HepG2 (cell line): ENCODE results near the gene DAO. TPM values are rescaled to one million over a fixed set of nuclear protein-coding genes. Genes with fewer than 3 reads are reported as not detected.

Experiments used
- ATAC-seq: fragments of 200-7000 bp; cut with Tn5 transposase; 3 replicates; pipeline ENCODE4 v1.9.1; 2020; ENCODE audit warnings: mild to moderate bottlenecking, moderate library complexity
- BruUV-seq: library from RNA; stranded (reverse); fragments of 400-500 nt; replicated peaks from 2 replicates; lab custom pipeline; 2021; lab: Mats Ljungman, UMichigan
- CTCF ChIA-PET: fragments of 300-600 bp; formaldehyde crosslinking; extraction: SDS; loops from one replicate; lab custom pipeline; 2021; ENCODE audit warnings: low total read pairs, inconsistent platforms, low intra/inter-chr PET ratio; lab: Yijun Ruan, JAX
- POLR2A ChIA-PET: fragments of 350-600 bp; sonication (Branson Sonifier 250); formaldehyde crosslinking; loops from one replicate; lab custom pipeline; 2020; ENCODE audit warnings: antibody characterized with exemption, inconsistent platforms; lab: Yijun Ruan, JAX
- DNase-seq: peaks from one replicate; pipeline ENCODE4 v3.0.0-alpha.2; 2015; ENCODE audit warnings: low spot score
- FAIRE-seq: peaks from 3 replicates; lab custom pipeline; 2011; peaks lifted over from hg19 to GRCh38; lab: Jason Lieb, UNC
- H2AFZ ChIP-seq: one replicate; pipeline ENCODE4 v1.6.1; 2011; ENCODE audit warnings: low read length, inconsistent platforms
- H3K27ac ChIP-seq: fragments of 300-600 bp; 3 replicates; pipeline ENCODE4 v1.8.0; 2011; ENCODE audit warnings: mixed run types, mild to moderate bottlenecking, mixed read lengths, low read length, inconsistent platforms; ENCODE audit not compliant: insufficient read depth; ENCODE audit errors: extremely low read length
- H3K27me3 ChIP-seq, 2 experiments: fragments of 200-600 bp in 1 of 2; 2 replicates in 1 of 2; 3 replicates in 1 of 2; pipeline versions ENCODE4 v1.6.0 to v1.8.0; 2011; ENCODE audit warnings: low read length in 2 of 2, mild to moderate bottlenecking in 2 of 2, moderate library complexity in 2 of 2, inconsistent platforms in 1 of 2; ENCODE audit not compliant: insufficient read depth in 2 of 2, control insufficient read depth in 1 of 2
- H3K36me3 ChIP-seq, 2 experiments: fragments of 200-600 bp in 1 of 2; replicated peaks in 1 of 2; 2 replicates in 1 of 2; 3 replicates in 1 of 2; pipeline versions ENCODE4 v1.5.1 to v1.8.0; 2011; ENCODE audit warnings: low read length in 2 of 2, inconsistent platforms in 1 of 2; ENCODE audit not compliant: insufficient read depth in 2 of 2, control insufficient read depth in 1 of 2
- H3K4me1 ChIP-seq: 2 replicates; pipeline ENCODE4 v1.5.1; 2012; ENCODE audit warnings: low read length, inconsistent platforms; ENCODE audit not compliant: insufficient read depth
- H3K4me2 ChIP-seq: 2 replicates; pipeline ENCODE4 v1.6.0; 2011; ENCODE audit warnings: low read depth, low read length, inconsistent platforms
- H3K4me3 ChIP-seq, 3 experiments: fragments of 200-600 bp in 1 of 3; sonication (generic), shearing (Covaris generic) in 1 of 3; replicated peaks in 1 of 3; 2 replicates each; pipeline ENCODE4 v1.5.1; 2011 to 2016; ENCODE audit warnings: low read length in 3 of 3, inconsistent platforms in 2 of 3, low read depth in 2 of 3, mild to moderate bottlenecking in 2 of 3, control low read depth in 1 of 3, mixed read lengths in 1 of 3; ENCODE audit not compliant: insufficient read depth in 1 of 3
- H3K79me2 ChIP-seq: one replicate; pipeline ENCODE4 v1.6.1; 2011; ENCODE audit warnings: low read length, inconsistent platforms; ENCODE audit not compliant: insufficient read depth
- H3K9ac ChIP-seq: 2 replicates; pipeline ENCODE4 v1.6.0; 2011; ENCODE audit warnings: mild to moderate bottlenecking, low read depth, low read length, inconsistent platforms; ENCODE audit not compliant: insufficient read depth
- H3K9me3 ChIP-seq: 2 replicates; pipeline ENCODE4 v1.5.1; 2012; ENCODE audit warnings: mild to moderate bottlenecking, low read length
- H4K20me1 ChIP-seq: 2 replicates; pipeline ENCODE4 v1.6.0; 2011; ENCODE audit warnings: inconsistent platforms, mild to moderate bottlenecking, low read length, moderate library complexity; ENCODE audit not compliant: insufficient read depth
- BCL6 ChIP-seq: IDR thresholded peaks from 2 replicates; pipeline ENCODE4 v1.6.1; 2016; ENCODE audit warnings: missing genetic modification reagents, missing compliant biosample characterization
- FOXP1 ChIP-seq, 2 experiments: fragments of 450-650 bp in 1 of 2; IDR thresholded peaks; 2 replicates each; pipeline ENCODE4 v1.6.1; 2017 to 2018; ENCODE audit warnings: antibody characterized with exemption in 1 of 2
- NRL ChIP-seq: sonication (generic); formaldehyde crosslinking; IDR thresholded peaks from 2 replicates; pipeline ENCODE4 v1.5.0; 2020; ENCODE audit warnings: missing genetic modification reagents, mild to moderate bottlenecking, moderate library complexity, borderline replicate concordance
- PBX2 ChIP-seq: IDR thresholded peaks from 2 replicates; pipeline ENCODE4 v1.6.1; 2016; ENCODE audit warnings: control low read depth
- PLRG1 ChIP-seq: fragments of 450-650 bp; conservative IDR thresholded peaks from 2 replicates; pipeline ENCODE4 v1.6.1; 2016
- RFXANK ChIP-seq: IDR thresholded peaks from 2 replicates; pipeline ENCODE4 v1.6.1; 2016
- RXRB ChIP-seq: IDR thresholded peaks from 2 replicates; pipeline ENCODE4 v1.6.1; 2016; ENCODE audit warnings: borderline replicate concordance, missing genetic modification reagents, missing compliant biosample characterization
- SP5 ChIP-seq: IDR thresholded peaks from 2 replicates; pipeline ENCODE4 v1.6.1; 2016; ENCODE audit warnings: low read depth, borderline replicate concordance
- TBP ChIP-seq: sonication (generic); formaldehyde crosslinking; IDR thresholded peaks from 2 replicates; pipeline ENCODE4 v1.5.0; 2020; ENCODE audit warnings: missing genetic modification reagents
- THYN1 ChIP-seq: sonication (generic); formaldehyde crosslinking; IDR thresholded peaks from 2 replicates; pipeline ENCODE4 v1.8.1; 2023; ENCODE audit warnings: low read depth, mild to moderate bottlenecking, moderate library complexity, missing genetic modification reagents, borderline replicate concordance
- ZBTB10 ChIP-seq: sonication (generic); formaldehyde crosslinking; IDR thresholded peaks from 2 replicates; pipeline ENCODE4 v1.4.0; 2020; ENCODE audit warnings: missing genetic modification reagents, borderline replicate concordance
- ZNF484 ChIP-seq: sonication (generic); formaldehyde crosslinking; IDR thresholded peaks from 2 replicates; pipeline ENCODE4 v1.5.1; 2020; ENCODE audit warnings: mild to moderate bottlenecking, low read depth, missing genetic modification reagents, borderline replicate concordance
- ZNF761 ChIP-seq: sonication (generic); formaldehyde crosslinking; conservative IDR thresholded peaks from 2 replicates; pipeline ENCODE4 v1.4.0; 2020; ENCODE audit warnings: mild to moderate bottlenecking, missing genetic modification reagents
- ZNF878 ChIP-seq: sonication (generic); formaldehyde crosslinking; IDR thresholded peaks from 2 replicates; pipeline ENCODE4 v1.8.1; 2023; ENCODE audit warnings: mild to moderate bottlenecking, missing genetic modification reagents, moderate library complexity
- WGBS: methylation state at CpG from one replicate; pipeline ENCODE4 v1.1.6; 2017; ENCODE audit warnings: low lambda C conversion rate; 5-methylcytosine and 5-hydroxymethylcytosine counted together
- in situ Hi-C: cut with HindIII; loops from 2 replicates; pipeline ENCODE4 v1.10.0; 2017; ENCODE audit warnings: low pct_unique_long_range_greater_than_20kb; ENCODE audit not compliant: extremely low pct_ligation_motif_present
- intact Hi-C: fragments of 100-400 bp; cut with micrococcal nuclease; formaldehyde crosslinking; loops from one replicate; pipeline ENCODE4 v1.10.0; 2022; ENCODE audit not compliant: unreplicated experiment
- polyA plus RNA-seq, 8 experiments: library from polyadenylated mRNA; depleted of rRNA in 3 of 8; stranded (reverse) in 7 of 8; unstranded in 1 of 8; fragments of >200 nt; fragmentation: Illumina TruSeq in 4 of 8; extraction: Trizol in 4 of 8; gene quantifications; 2 replicates each; pipeline versions ENCODE4 v1.2.1 to v1.2.3, GENCODE V29; 2011 to 2016; ENCODE audit warnings: low read depth in 4 of 8, missing spikeins in 1 of 8, mixed read lengths in 1 of 8; ENCODE audit not compliant: insufficient read depth in 1 of 8
- total RNA-seq, 5 experiments: library from RNA; depleted of rRNA; stranded (reverse); fragments of >200 nt; fragmentation: Illumina TruSeq; extraction: Trizol; gene quantifications; 2 replicates each; pipeline ENCODE4 v1.2.3, GENCODE V29; 2016; ENCODE audit warnings: low read depth in 1 of 5
- TF ChIP-seq, protein P1 (sequence below): sonication (generic); formaldehyde crosslinking; IDR thresholded peaks from 2 replicates; pipeline ENCODE4 v1.4.0; 2020; ENCODE audit warnings: missing genetic modification reagents, borderline replicate concordance
- TF ChIP-seq, protein P2 (sequence below): sonication (generic); formaldehyde crosslinking; IDR thresholded peaks from 2 replicates; pipeline ENCODE4 v1.8.1; 2022; ENCODE audit warnings: mild to moderate bottlenecking, missing genetic modification reagents

Gene DAO
- total and polyA plus RNA-seq, 2 of the 13 experiments (the other 11 are each of a cell fraction or from before 2014, with no cell fraction given) = 0.34 to 0.82 TPM

GRCh38 chr12:108930756-108931155 lies 50.9 kb downstream of the DAO start (continued):
- TF ChIP-seq, protein P1, sequence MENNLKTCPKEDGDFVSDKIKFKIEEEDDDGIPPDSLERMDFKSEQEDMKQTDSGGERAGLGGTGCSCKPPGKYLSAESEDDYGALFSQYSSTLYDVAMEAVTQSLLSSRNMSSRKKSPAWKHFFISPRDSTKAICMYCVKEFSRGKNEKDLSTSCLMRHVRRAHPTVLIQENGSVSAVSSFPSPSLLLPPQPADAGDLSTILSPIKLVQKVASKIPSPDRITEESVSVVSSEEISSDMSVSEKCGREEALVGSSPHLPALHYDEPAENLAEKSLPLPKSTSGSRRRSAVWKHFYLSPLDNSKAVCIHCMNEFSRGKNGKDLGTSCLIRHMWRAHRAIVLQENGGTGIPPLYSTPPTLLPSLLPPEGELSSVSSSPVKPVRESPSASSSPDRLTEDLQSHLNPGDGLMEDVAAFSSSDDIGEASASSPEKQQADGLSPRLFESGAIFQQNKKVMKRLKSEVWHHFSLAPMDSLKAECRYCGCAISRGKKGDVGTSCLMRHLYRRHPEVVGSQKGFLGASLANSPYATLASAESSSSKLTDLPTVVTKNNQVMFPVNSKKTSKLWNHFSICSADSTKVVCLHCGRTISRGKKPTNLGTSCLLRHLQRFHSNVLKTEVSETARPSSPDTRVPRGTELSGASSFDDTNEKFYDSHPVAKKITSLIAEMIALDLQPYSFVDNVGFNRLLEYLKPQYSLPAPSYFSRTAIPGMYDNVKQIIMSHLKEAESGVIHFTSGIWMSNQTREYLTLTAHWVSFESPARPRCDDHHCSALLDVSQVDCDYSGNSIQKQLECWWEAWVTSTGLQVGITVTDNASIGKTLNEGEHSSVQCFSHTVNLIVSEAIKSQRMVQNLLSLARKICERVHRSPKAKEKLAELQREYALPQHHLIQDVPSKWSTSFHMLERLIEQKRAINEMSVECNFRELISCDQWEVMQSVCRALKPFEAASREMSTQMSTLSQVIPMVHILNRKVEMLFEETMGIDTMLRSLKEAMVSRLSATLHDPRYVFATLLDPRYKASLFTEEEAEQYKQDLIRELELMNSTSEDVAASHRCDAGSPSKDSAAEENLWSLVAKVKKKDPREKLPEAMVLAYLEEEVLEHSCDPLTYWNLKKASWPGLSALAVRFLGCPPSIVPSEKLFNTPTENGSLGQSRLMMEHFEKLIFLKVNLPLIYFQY (CRISPR knock-in tag) = no peak
- TF ChIP-seq ZNF878 (CRISPR knock-in tag) (no peak), RFXANK (CRISPR knock-in tag) (no peak), ZNF484 (no peak), PLRG1 (no peak), THYN1 (CRISPR knock-in tag) (no peak), TBP (CRISPR knock-in tag) (no peak), ZNF761 (no peak), RXRB (CRISPR knock-in tag) (no peak), SP5 (CRISPR knock-in tag) (no peak), BCL6 (CRISPR knock-in tag) (no peak)

DNA sequence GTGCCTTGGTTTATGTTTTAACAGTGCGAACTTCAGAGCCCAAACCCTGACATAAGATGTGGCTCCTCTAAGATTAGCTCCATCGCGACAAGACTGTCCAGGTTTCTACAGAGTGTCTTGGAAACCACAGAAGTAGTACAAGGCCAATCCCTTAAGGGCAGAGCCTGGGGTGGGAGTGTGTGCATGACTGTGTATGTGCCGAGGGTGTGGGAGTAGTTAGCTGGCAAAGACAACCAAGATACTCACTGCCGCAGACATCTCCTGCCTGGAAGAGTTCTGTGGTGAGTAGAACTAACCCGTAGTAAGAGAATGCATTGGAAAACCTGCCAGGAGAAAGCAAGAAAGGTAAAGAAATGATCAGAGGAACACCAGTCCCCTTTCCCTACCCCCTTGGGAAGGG lies 54.1 kb downstream of the DAO start:
- in situ Hi-C loops = no loop called here
- H3K9me3 ChIP-seq = no peaks in the 10 kb centered on the region
- 0 out of 2 replicates have a peak, but pooled peaks cover 9% of the 10 kb centered on the region for H3K4me1 ChIP-seq
- H3K4me3 ChIP-seq = no peak overlapping the region
- no peak overlapping the region for H3K9ac ChIP-seq
- H3K27ac ChIP-seq = no peak overlapping the region
- DNase-seq (no peak), FAIRE-seq (no peak), ATAC-seq (no peak)
- intact Hi-C loops = no loop called here
- ChIA-PET CTCF (no interaction called here), POLR2A (no interaction called here)
- H3K36me3 ChIP-seq = no peaks in the 10 kb centered on the region
- 54% methylated on average over 6 of the region's 6 CpGs for WGBS
- H3K79me2 ChIP-seq = no peaks in the 10 kb centered on the region
- no TSS peak for BruUV-seq
- H3K4me2 ChIP-seq = no peak overlapping the region
- no peaks in the 10 kb centered on the region for H4K20me1 ChIP-seq
- H2AFZ ChIP-seq = no peak overlapping the region
- peaks cover 0 to 21% of the 10 kb centered on the region in 2 experiments; a peak in 2 of 5 replicates for H3K27me3 ChIP-seq
- TF ChIP-seq PBX2 (CRISPR knock-in tag) = no peak
- TF ChIP-seq ZBTB10 (CRISPR knock-in tag) = no peak
- no peak for TF ChIP-seq FOXP1 (IDR thresholded peaks at IDR 0.05)
- no peak for TF ChIP-seq FOXP1 (CRISPR knock-in tag; IDR thresholded peaks at IDR 0.05)
- TF ChIP-seq, protein P2, sequence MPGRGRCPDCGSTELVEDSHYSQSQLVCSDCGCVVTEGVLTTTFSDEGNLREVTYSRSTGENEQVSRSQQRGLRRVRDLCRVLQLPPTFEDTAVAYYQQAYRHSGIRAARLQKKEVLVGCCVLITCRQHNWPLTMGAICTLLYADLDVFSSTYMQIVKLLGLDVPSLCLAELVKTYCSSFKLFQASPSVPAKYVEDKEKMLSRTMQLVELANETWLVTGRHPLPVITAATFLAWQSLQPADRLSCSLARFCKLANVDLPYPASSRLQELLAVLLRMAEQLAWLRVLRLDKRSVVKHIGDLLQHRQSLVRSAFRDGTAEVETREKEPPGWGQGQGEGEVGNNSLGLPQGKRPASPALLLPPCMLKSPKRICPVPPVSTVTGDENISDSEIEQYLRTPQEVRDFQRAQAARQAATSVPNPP = no peak
- no peak for TF ChIP-seq NRL (CRISPR knock-in tag)
